Body of pancreas (tissue), 4 donors: ENCODE results near the gene TENM3.

Experiments used
- CTCF ChIP-seq, 7 experiments: fragments of 450-650 bp in 4 of 7; fragments of 200-600 bp in 3 of 7; sonication (generic) in 3 of 7; IDR thresholded peaks; one replicate each; pipeline ENCODE4 v1.5.1; 2016 to 2019; ENCODE audit warnings: antibody characterized with exemption in 7 of 7
- POLR2A ChIP-seq, 3 donors: fragments of 450-650 bp; IDR thresholded peaks; one replicate each; pipeline ENCODE4 v1.6.1; 2016; ENCODE audit warnings: antibody characterized with exemption in 3 of 3, mild to moderate bottlenecking in 2 of 3

- TF ChIP-seq CTCF (IDR thresholded peaks at IDR 0.05), result no peak
- no peak for TF ChIP-seq POLR2A (IDR thresholded peaks at IDR 0.05)
Measured at GRCh38 chr4:182644683-182645050, 401.5 kb downstream of the TENM3 start.
